ENCODE measurements around the gene ZNF366. TPM values are rescaled to one million over a fixed set of nuclear protein-coding genes. Genes with fewer than 3 reads are reported as not detected.
"Not testable (repeated sequence)": the region's sequence is repeated elsewhere in the genome, so short reads cannot be mapped to it uniquely, and the experiment has no call there.

The ZNF366 gene
- total and polyA plus RNA-seq, 10 donors = 0.26 to 19.8 (median 9.4) TPM

GRCh38 chr5:72407078-72407477, 100.1 kb downstream of the ZNF366 start:
- intact Hi-C loops (cut with DNase I; ENCODE audit: low total_unique reads) = no loop called here
- TF ChIP-seq, protein P1, sequence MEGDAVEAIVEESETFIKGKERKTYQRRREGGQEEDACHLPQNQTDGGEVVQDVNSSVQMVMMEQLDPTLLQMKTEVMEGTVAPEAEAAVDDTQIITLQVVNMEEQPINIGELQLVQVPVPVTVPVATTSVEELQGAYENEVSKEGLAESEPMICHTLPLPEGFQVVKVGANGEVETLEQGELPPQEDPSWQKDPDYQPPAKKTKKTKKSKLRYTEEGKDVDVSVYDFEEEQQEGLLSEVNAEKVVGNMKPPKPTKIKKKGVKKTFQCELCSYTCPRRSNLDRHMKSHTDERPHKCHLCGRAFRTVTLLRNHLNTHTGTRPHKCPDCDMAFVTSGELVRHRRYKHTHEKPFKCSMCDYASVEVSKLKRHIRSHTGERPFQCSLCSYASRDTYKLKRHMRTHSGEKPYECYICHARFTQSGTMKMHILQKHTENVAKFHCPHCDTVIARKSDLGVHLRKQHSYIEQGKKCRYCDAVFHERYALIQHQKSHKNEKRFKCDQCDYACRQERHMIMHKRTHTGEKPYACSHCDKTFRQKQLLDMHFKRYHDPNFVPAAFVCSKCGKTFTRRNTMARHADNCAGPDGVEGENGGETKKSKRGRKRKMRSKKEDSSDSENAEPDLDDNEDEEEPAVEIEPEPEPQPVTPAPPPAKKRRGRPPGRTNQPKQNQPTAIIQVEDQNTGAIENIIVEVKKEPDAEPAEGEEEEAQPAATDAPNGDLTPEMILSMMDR (IDR thresholded peaks at IDR 0.05 in 8 of 11, conservative IDR thresholded peaks at IDR 0.05 in 3 of 11) = no peak
- TF ChIP-seq POLR2A (IDR thresholded peaks at IDR 0.05) (no peak), POLR2AphosphoS5 (IDR thresholded peaks at IDR 0.05) (no peak)

DNA sequence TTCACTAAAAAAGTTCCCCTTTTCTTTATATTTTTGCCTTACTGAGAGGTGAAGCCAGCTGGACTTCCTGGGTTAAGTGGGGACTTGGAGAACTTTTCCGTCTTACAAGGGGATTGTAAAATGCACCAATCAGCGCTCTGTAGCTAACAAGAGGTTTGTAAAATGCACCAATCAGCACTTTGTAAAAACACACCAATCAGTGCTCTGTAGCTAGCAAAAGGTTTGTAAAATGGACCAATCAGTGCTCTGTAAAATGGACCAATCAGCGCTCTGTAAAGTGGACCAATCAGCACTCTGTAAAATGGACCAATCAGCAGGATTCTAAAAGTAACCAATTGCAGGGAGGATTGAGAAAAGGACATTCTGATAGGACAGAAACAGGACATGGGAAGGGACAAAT, 102.4 kb downstream of the ZNF366 start:
- Histone ChIP-seq H3K4me1 (peaks cover 0 to 16% (median 4%) of the 10 kb centered on the region in 6 donors), H3K9me3 (peaks cover 0 to 36% (median 29%) of the 10 kb centered on the region in 8 donors)
- DNase-seq; H3K27ac ChIP-seq; H3K4me3 ChIP-seq; H3K36me3 ChIP-seq; H3K27me3 ChIP-seq (replicated peaks in 1 of 7); intact Hi-C loops (cut with DNase I; ENCODE audit: low total_unique reads): not testable (repeated sequence)
- WGBS, 5 donors = 81 to 98% (median 94%) methylated on average over 3 of the region's 3 CpGs

More at GRCh38 chr5:72407078-72407477, 100.1 kb downstream of the ZNF366 start:
- Histone ChIP-seq H3K4me1 (peaks cover 0 to 12% (median 0%) of the 10 kb centered on the region in 6 donors), H3K27me3 (replicated peaks in 1 of 7) (no peaks in the 10 kb centered on the region), H3K9me3 (peaks cover 0 to 15% (median 7%) of the 10 kb centered on the region in 8 donors), H3K27ac (no peak overlapping the region), H3K36me3 (no peaks in the 10 kb centered on the region), H3K4me3 (no peak overlapping the region)
- DNase-seq = no peak
- 71 to 89% (median 81%) methylated on average over 3 of the region's 3 CpGs for WGBS, 5 donors

DNA sequence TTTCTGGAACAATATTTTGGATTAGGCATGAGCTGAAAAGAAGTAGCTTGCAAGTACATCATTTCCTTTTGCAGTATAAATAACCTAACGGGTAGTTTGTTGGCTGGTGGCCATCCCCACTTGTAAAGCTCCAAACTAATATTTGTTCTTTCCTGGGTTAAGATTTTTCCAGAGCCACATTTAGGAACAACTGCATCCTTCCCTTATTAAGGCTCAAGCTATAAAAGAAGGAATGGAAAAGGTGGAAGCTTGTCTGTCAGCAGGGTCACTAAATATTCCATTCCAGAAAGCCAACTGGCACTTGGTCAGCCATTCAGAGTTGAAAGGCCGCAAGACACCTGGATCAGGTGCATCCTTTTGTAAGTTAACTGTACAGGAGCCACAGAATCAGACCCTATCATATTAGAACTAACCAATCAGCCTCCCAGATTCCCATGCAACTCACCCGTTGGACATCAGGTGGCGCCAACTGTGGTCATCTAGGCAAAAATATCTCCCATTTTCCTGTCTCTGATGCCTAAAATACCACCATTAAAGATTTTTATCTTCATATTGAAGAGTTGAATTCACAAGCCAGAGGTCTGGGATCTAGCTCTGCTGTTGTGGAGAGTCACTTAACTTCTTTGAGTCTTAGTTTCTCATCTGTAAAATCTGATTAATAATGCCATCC, 104.1 kb downstream of the ZNF366 start:
- no peak overlapping the region for H3K4me3 ChIP-seq
- no peaks in the 10 kb centered on the region for H3K27me3 ChIP-seq (replicated peaks in 1 of 7)
- peak overlapping the region in 6 of 8 donors; percentile 13 to 51 (median 28) for H3K27ac ChIP-seq
- TF ChIP-seq, protein P1 (IDR thresholded peaks at IDR 0.05 in 8 of 11, conservative IDR thresholded peaks at IDR 0.05 in 3 of 11) = peak in 4 of 11 experiments; percentile 30 to 39 (median 33)
- no peak for TF ChIP-seq POLR2AphosphoS5 (IDR thresholded peaks at IDR 0.05)
- peaks cover 0 to 36% (median 29%) of the 10 kb centered on the region in 8 donors for H3K9me3 ChIP-seq
- intact Hi-C loops (cut with DNase I; ENCODE audit: low total_unique reads) = no loop called here
- 57 to 73% (median 60%) methylated on average over 4 of the region's 4 CpGs for WGBS, 5 donors
- no peaks in the 10 kb centered on the region for H3K36me3 ChIP-seq
- H3K4me1 ChIP-seq = peaks cover 0 to 28% (median 9%) of the 10 kb centered on the region in 6 donors
- no peak for DNase-seq

DNA sequence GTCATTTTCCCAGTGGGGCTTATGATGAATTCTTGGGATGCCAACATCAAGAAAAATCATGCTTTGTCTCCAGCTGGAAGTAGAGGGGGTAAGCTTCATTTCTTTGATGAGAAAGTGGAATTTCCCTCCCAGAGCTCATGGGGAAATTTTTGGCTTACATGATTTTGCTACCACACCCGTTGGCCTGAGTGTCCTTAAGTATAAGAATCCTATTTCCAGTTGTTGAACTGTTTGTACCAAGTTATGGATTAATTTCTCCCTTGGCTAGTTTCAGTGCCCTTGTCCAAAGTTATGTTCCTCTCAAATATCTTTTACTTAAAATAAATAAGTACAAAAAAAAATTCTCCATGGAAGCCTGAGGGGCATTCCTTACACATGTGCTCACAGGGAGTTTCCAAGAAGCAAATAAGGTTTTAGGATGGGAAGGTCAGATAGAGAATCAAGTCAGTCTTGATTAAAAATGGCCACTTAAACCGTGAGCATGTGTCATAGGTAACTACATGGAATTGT, 104.8 kb downstream of the ZNF366 start:
- Histone ChIP-seq H3K4me3 (no peak overlapping the region), H3K27me3 (replicated peaks in 1 of 7) (no peaks in the 10 kb centered on the region), H3K4me1 (peaks cover 0 to 28% (median 9%) of the 10 kb centered on the region in 6 donors), H3K9me3 (peaks cover 0 to 36% (median 29%) of the 10 kb centered on the region in 8 donors), H3K36me3 (no peaks in the 10 kb centered on the region), H3K27ac (peak overlapping the region in 7 of 8 donors; percentile 13 to 51 (median 24))
- 42 to 70% (median 60%) methylated on average over 2 of the region's 2 CpGs for WGBS, 5 donors
- intact Hi-C loops (cut with DNase I; ENCODE audit: low total_unique reads) = no loop called here
- TF ChIP-seq, protein P1 (IDR thresholded peaks at IDR 0.05 in 8 of 11, conservative IDR thresholded peaks at IDR 0.05 in 3 of 11) = no peak
- no peak for TF ChIP-seq POLR2A (IDR thresholded peaks at IDR 0.05)
- TF ChIP-seq POLR2AphosphoS5 (IDR thresholded peaks at IDR 0.05) = no peak
- DNase-seq = no peak
